Measurements from ENCODE around the gene PEX14. TPM values are rescaled to one million over a fixed set of nuclear protein-coding genes. Genes with fewer than 3 reads are reported as not detected.

Gene PEX14
- total RNA-seq, 1 donor from 2014 or later: 10.6 TPM

DNA sequence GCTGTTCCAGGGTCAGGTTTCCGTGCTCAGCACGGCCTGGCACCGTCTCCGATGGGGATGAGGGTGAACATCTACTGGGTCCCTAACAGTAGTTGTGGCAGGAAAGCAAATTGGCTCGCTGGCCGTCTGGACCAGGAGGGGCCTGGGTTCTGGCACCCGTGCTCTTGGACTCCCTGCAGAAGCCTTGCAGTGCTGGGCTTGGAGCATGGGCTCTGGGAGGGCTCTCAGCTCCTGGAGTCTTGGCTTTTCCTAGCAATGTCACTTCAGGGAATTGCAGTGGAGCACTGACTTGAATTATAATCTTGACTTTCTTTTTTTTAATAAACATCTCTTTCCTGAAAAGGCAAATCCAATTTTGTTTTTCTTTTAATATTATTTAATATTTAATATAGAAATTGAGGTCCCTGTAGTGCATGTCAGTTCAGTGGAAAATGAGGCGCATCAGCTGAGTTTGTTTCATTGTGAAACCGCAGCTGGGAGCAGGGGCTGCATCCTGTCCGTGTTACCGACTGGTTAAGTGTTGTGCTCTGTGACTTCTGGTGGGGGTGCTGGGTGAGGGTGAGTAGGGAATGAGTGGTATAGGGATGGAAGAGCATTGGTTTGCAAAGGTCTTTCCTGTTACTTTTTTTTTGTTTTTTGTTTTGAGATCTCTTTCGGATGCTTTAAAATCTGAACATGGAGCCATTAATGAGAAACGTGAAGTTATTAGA, 64.1 kb downstream of the PEX14 start:
- Histone ChIP-seq H3K4me1 (peaks cover 0 to 18% of the 10 kb centered on the region in 2 donors), H3K27me3 (no peaks in the 10 kb centered on the region), H3K4me3 (peak overlapping the region in 1 of 2 donors; percentile 26), H3K9me3 (no peaks in the 10 kb centered on the region), H3K27ac (peak overlapping the region; percentile 1 to 48), H3K36me3 (peaks cover 0 to 5% of the 10 kb centered on the region in 2 donors)
- TF ChIP-seq, protein P1, sequence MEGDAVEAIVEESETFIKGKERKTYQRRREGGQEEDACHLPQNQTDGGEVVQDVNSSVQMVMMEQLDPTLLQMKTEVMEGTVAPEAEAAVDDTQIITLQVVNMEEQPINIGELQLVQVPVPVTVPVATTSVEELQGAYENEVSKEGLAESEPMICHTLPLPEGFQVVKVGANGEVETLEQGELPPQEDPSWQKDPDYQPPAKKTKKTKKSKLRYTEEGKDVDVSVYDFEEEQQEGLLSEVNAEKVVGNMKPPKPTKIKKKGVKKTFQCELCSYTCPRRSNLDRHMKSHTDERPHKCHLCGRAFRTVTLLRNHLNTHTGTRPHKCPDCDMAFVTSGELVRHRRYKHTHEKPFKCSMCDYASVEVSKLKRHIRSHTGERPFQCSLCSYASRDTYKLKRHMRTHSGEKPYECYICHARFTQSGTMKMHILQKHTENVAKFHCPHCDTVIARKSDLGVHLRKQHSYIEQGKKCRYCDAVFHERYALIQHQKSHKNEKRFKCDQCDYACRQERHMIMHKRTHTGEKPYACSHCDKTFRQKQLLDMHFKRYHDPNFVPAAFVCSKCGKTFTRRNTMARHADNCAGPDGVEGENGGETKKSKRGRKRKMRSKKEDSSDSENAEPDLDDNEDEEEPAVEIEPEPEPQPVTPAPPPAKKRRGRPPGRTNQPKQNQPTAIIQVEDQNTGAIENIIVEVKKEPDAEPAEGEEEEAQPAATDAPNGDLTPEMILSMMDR (IDR thresholded peaks at IDR 0.05): no peak
- DNase-seq (ENCODE audit: low spot score in 2 of 2): no peak
- intact Hi-C loops (cut with DNase I): no loop called here

DNA sequence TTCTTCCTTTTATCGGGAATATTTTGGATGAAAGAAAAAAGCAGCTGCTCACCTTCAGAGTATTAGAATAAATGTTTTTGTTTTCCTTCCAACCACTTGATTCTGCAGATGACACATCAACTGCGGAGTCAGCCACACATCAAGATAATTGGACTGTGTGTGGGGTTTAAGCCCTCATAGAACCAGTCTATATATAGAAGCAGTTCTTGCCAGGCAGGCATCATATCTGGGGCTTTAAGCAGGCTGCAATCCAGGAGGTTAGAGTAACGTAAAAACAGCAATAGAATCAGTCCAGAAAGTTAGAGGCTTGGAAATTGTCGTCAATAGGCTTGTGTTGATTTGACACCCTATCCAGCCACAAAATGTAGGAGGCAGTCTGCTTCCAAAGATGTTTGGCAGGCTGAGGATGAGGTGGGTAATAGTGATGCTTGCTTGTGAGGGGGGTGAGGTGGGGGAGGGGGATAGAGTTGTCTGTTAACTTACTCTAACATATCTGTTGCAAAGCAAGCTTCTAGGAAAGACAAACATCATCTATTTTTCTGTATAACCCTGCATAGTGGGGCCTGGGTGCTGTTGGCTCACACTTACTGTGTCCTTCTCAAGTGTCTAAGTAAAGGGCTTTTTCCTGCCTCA, 64.8 kb downstream of the PEX14 start:
- H3K27ac ChIP-seq: peak overlapping the region; percentile 1 to 48
- no peaks in the 10 kb centered on the region for H3K27me3 ChIP-seq
- intact Hi-C loops (cut with DNase I): no loop called here
- H3K36me3 ChIP-seq: peaks cover 0 to 5% of the 10 kb centered on the region in 2 donors
- peaks cover 0 to 18% of the 10 kb centered on the region in 2 donors for H3K4me1 ChIP-seq
- no peak overlapping the region for H3K4me3 ChIP-seq
- DNase-seq (ENCODE audit: low spot score in 2 of 2): no peak
- no peaks in the 10 kb centered on the region for H3K9me3 ChIP-seq
- TF ChIP-seq, protein P1 (IDR thresholded peaks at IDR 0.05): no peak

- Histone ChIP-seq H3K4me3 (no peak overlapping the region), H3K27me3 (no peaks in the 10 kb centered on the region), H3K4me1 (peaks cover 0 to 18% of the 10 kb centered on the region in 2 donors), H3K27ac (no peak overlapping the region), H3K36me3 (peaks cover 0 to 5% of the 10 kb centered on the region in 2 donors), H3K9me3 (no peaks in the 10 kb centered on the region)
- intact Hi-C loops (cut with DNase I): no loop called here
- TF ChIP-seq, protein P1 (IDR thresholded peaks at IDR 0.05): no peak
- DNase-seq (ENCODE audit: low spot score in 2 of 2): no peak
Observed at GRCh38 chr1:10540277-10541005, 65.7 kb downstream of the PEX14 start.

GRCh38 chr1:10541286-10541685, 66.5 kb downstream of the PEX14 start:
- peaks cover 0 to 18% of the 10 kb centered on the region in 2 donors for H3K4me1 ChIP-seq
- H3K27me3 ChIP-seq: no peaks in the 10 kb centered on the region
- TF ChIP-seq, protein P1 (IDR thresholded peaks at IDR 0.05): no peak
- peaks cover 0 to 2% of the 10 kb centered on the region in 2 donors for H3K36me3 ChIP-seq
- no peak for DNase-seq (ENCODE audit: low spot score in 2 of 2)
- H3K27ac ChIP-seq: no peak overlapping the region
- intact Hi-C loops (cut with DNase I): no loop called here
- no peak overlapping the region for H3K4me3 ChIP-seq
- H3K9me3 ChIP-seq: no peaks in the 10 kb centered on the region

- TF ChIP-seq, protein P1 (IDR thresholded peaks at IDR 0.05): no peak
- Histone ChIP-seq H3K27me3 (no peaks in the 10 kb centered on the region), H3K27ac (no peak overlapping the region), H3K4me1 (peaks cover 0 to 10% of the 10 kb centered on the region in 2 donors), H3K36me3 (no peaks in the 10 kb centered on the region), H3K4me3 (no peak overlapping the region), H3K9me3 (no peaks in the 10 kb centered on the region)
- DNase-seq (ENCODE audit: low spot score in 2 of 2): no peak
- intact Hi-C loops (cut with DNase I): no loop called here
Observed at GRCh38 chr1:10544239-10544638, 69.5 kb downstream of the PEX14 start.
